ENCODE results near the gene NCAPD3.
"Not testable (repeated sequence)": the region's sequence is repeated elsewhere in the genome, so short reads cannot be mapped to it uniquely, and the experiment has no call there.

Gene NCAPD3

DNA sequence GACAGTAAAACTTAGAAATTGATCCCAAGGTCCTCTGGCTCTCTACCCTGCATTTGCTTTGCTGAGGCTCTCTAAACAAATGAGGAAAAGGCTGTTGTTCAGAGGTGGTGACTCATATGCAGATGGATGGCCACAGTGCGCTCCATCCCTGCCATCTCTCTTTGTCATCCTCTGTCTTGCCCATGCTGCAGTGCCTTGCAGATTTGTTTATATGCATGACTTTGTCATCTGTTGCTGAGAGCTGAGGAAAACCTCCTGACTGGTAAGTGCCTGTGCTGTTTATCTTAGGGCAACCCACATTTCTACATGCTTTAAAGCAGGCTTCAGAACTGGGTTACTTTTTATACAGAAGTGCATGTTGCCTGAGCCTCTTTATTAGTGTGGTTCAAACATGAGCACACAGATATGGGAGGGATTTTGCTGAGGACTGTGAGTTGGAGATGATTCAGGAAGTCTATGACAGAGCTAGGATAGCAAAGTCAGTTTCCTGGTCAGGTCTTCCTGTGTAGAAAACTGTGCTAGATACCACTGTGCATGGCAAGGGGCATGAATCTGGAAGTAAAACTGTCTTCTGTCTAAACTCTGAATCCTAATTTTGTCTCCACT is 97.4 kb downstream of the NCAPD3 start:
- DNase-seq, result no peak

DNA sequence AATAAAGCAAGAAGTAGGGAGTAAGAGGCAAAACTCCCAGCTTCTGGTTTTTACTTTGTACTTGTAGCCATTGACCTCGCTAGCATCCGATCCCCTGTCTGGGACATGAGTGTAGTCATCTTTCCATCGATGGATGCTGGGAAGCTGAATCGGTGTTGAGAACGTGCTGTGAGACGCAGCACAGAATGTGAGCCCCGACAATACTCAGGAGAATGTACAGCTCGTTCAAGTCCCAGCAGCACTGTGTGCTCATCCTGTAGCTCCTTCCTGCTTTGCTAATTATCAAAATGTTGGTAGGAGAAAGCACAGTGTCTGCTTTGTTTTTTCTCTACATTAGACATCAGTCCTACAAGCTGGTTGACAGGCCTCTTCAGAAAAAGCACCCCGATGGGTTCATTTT is 98.3 kb downstream of the NCAPD3 start:
- DNase-seq, result no peak

DNA sequence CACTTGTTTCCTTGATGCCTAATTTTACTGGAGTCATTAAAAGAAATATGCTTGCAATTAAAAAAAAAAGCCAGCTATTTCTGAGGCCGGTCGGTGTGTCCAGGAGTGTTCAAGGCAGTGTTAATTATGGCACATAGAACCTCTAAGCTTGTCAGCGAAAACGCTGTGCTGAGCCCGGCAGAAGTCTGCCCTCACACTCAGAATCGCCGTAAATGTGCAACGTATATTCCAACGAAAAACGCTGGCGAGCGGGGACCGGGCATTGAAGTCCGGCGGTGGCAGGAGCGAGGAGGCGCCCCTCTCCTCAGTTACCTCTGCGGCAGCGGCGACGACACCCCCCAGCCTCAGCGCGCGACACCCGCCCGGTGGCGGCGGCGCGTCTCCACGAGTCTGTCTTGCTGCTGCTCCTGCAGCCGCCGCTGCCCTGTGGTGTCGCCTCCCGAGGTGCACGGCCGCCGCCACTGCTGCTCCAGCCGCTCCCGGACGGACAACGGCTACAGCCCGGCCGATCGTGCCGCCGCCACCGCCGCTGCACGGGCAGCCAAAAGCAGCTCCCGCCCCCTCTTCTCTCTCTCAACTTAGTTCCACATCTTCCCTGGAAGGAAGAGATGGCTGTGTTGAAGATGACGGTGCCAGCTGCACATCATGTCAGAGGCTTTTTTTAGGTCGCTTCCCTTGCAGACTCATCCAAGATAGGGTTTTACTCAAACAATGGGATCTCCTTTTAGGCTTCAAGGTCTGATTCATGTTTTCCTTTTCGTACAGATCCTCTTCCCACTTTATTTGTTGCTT is 98.9 kb downstream of the NCAPD3 start:
- no peak for DNase-seq

DNA sequence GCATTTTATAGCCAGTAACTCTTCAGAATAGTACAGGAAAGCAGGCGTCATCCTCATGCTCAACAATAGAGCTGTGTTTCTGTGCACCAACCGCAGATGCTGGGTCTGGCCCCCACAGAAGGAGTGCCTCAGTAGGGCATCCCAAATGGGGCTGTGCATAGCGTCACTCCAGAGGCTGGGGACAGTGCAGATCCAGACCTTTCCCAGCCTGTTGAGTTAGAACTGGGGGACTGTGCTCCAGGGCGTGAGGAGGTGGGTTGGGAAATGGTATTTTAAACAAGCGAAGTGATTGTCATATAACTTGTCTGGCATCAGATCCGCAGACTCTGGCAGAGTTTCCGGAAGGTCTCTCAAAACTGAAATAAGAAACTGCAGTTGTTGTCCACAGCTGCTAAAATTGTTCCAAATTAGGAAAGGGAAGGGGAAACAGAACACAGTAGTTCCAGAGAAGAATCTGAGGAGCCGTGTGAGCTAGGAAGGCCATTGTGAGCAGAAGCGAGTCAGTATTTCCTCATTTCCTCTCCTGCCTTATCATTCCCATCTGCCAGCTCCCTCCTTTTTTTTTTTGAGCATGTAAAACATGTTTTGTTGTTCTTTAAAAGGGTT is 102.7 kb downstream of the NCAPD3 start:
- DNase-seq, result no peak

DNA sequence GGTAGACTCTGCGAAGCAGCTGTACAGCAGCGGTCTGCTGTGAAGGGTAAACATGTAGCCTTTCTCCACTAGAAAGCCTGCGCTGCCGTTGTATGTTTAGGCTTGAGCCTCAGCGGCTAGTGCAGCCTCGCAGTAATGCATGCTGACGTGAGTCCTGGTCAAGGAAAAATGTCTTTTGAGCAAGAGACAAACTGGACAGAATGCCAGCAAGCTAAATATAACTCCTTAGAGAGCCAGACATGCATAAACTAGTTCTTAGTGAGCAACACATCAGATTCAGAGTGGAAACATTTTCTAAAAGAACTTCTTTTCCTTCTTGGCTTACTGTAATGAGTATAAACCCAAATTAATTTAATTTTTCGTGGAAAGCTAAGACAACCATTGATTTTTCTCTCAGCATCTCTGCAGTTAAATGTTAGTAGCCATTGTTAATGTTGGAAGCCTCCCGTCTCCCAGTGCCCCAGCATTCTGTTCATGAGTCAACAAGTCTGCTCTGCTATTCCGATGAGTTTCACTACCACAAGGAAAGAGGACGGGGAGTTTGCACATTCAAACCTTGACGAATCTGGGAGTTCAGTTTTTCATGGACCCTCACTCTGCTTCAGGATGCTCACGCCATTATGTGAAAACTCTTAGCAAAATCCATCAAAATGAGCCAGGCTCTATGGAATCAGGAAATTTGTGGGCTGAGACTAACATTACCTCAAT is 103.5 kb downstream of the NCAPD3 start:
- DNase-seq, result no peak

DNA sequence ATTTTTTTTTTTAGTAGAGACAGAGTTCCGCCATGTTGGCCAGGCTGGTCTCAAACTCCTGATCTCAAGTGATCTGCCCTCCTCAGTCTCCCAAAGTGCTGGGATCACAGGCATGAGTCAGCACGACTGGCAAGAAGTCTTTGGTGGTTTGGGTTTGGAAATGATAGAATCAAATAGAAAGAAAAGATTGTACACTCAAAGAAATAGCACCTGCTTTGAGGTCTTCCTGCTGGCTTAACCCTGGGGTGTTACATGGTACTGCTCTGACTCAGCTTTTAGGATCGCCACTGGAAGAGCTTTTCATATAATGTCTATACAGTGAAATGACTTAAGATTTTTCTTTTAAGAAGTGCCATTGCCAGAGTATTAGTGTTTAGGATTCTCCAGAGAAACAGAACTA is 104.7 kb downstream of the NCAPD3 start:
- DNase-seq, result no peak

DNA sequence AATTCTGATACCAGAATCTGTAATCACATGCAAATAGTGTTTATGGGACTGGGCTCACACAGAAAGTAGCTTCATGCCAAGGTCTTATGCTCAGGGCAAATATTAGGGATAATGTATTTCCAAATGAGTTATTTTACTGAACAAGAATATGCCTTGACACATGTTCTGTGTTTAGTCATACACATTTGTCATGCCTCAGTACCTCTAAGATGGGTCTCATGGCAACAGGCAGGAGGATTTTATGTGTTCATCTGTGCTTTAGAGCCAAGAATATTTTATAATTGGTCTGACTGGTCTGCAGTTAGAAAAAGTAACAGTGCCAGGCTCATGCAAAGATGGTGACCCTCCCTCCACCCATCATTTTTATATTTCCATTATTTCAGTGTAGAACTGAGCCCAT is 105.8 kb downstream of the NCAPD3 start:
- DNase-seq, result peak; percentile 54

DNA sequence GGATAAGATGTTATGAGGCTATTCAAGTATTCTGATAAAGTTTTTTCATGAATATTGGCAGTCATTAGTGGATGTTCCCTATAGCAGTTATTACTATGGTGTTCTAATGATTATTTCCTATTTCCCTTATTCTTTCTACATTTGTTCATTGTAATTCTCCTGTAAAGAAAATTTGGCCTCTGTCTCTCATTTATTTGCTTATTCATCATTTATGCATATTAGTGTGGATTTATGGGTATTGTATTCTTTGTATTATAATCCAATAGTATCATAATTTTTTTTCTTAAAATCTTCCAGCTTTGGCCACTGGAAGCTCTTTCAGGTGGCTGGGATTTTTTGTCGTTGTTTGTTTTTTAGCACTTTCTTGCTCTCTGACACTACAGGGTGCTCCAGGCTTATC is 107.6 kb downstream of the NCAPD3 start:
- DNase-seq, result no peak

DNA sequence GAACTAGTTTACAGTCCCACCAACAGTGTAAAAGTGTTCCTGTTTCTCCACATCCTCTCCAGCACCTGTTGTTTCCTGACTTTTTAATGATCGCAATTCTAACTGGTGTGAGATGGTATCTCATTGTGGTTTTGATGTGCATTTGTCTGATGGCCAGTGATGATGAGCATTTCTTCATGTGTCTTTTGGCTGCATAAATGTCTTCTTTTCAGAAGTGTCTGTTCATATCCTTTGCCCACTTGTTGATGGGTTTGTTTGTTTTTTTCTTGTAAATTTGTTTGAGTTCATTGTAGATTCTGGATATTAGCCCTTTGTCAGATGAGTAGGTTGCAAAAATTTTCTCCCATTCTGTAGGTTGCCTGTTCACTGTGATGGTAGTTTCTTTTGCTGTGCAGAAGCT is 110.0 kb downstream of the NCAPD3 start:
- DNase-seq, result not testable (repeated sequence)

DNA sequence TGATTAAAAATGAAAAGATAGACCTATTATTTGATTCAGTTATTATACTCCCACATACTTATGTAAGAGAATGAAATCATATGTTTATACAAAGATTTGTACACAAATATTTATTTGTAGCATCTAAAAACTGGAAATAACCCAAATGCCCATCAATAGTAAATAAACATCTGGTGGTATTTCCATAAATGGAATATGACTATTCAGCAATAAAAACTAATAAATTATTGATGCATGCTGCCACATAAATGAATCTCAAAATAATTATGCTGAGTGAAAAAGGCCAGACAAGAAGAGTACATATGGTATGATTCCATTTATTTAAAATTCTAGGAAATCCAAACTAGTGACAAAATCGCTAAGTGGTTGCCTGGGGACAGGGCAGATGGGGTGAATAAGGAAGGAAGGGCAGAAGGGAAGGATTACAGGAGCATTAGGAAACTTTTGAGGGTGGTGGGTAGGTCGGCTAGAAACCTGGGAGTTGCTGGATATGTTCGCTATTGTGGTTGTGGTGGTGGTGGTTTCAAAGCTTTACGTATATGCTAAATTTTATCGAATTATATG is 113.4 kb downstream of the NCAPD3 start:
- DNase-seq, result no peak

All from DMS79 (cell line).